Esophagus muscularis mucosa (tissue), 4 donors: ENCODE measurements around the gene SEC14L2. TPM values are rescaled to one million over a fixed set of nuclear protein-coding genes. Genes with fewer than 3 reads are reported as not detected.
"Not testable (repeated sequence)": the region's sequence is repeated elsewhere in the genome, so short reads cannot be mapped to it uniquely, and the experiment has no call there.

Experiments
- DNase-seq: peaks from one replicate; pipeline ENCODE4 v3.0.0-alpha.2; 2017; ENCODE audit errors: extremely low spot score
- H3K27ac ChIP-seq, 4 donors: fragments of 200-600 bp; sonication (generic); replicated peaks in 1 of 4; 1 replicate in 3 of 4; 2 replicates in 1 of 4; pipeline ENCODE4 v1.5.1; 2016 to 2019; ENCODE audit warnings: mild to moderate bottlenecking in 1 of 4
- H3K27me3 ChIP-seq, 4 donors: fragments of 200-600 bp; sonication (generic); one replicate each; pipeline versions ENCODE4 v1.5.1 to v1.6.0; 2016 to 2019
- H3K36me3 ChIP-seq, 4 donors: fragments of 200-600 bp; sonication (generic); one replicate each; pipeline ENCODE4 v1.5.1; 2016 to 2019
- H3K4me1 ChIP-seq, 4 donors: fragments of 200-600 bp; sonication (generic); one replicate each; pipeline ENCODE4 v1.5.1; 2016 to 2019
- H3K4me3 ChIP-seq, 4 donors: fragments of 200-600 bp; sonication (generic); 1 replicate in 2 of 4; 2 replicates in 2 of 4; pipeline ENCODE4 v1.5.1; 2016 to 2019; ENCODE audit warnings: mild to moderate bottlenecking in 4 of 4, moderate library complexity in 1 of 4
- H3K9me3 ChIP-seq, 4 donors: fragments of 200-600 bp; sonication (generic); 1 replicate in 3 of 4; 2 replicates in 1 of 4; pipeline ENCODE4 v1.5.1; 2016 to 2019
- EP300 ChIP-seq: sonication (generic); formaldehyde crosslinking; IDR thresholded peaks from one replicate; pipeline ENCODE4 v1.6.1; 2017; ENCODE audit warnings: antibody characterized with exemption
- POLR2A ChIP-seq: fragments of 450-650 bp; IDR thresholded peaks from one replicate; pipeline ENCODE4 v1.6.1; 2017; ENCODE audit warnings: antibody characterized with exemption, moderate library complexity, mild to moderate bottlenecking, low read depth
- POLR2AphosphoS5 ChIP-seq, 2 donors: sonication (generic); formaldehyde crosslinking; IDR thresholded peaks; one replicate each; pipeline ENCODE4 v1.6.1; 2017; ENCODE audit warnings: antibody characterized with exemption in 2 of 2
- WGBS: methylation state at CpG from one replicate; pipeline ENCODE4 v1.1.5; 2018; 5-methylcytosine and 5-hydroxymethylcytosine counted together
- intact Hi-C: fragments of 100-400 bp; cut with DNase I; formaldehyde crosslinking; loops from one replicate; pipeline ENCODE4 v1.15.1; 2023
- total RNA-seq, 4 donors: library from RNA; depleted of rRNA; stranded (reverse); fragments of >200 nt; gene quantifications; one replicate each; pipeline versions ENCODE4 v1.1.0 to v1.2.1, GENCODE V29; 2016
- TF ChIP-seq, protein P1 (sequence below), 3 experiments: fragments of 200-600 bp in 2 of 3; fragments of 450-650 bp in 1 of 3; sonication (generic) in 2 of 3; IDR thresholded peaks; one replicate each; pipeline ENCODE4 v1.5.1; 2017 to 2019; ENCODE audit warnings: antibody characterized with exemption in 3 of 3, mild to moderate bottlenecking in 2 of 3, moderate library complexity in 1 of 3

SEC14L2 gene
- total RNA-seq, 4 donors from 2014 or later, result 3.3 to 16.7 (median 8.5) TPM

- Histone ChIP-seq H3K4me1 (no peaks in the 10 kb centered on the region), H3K4me3 (no peak overlapping the region), H3K27me3 (peaks cover 0 to 46% (median 0%) of the 10 kb centered on the region in 4 donors), H3K9me3 (no peaks in the 10 kb centered on the region), H3K36me3 (no peaks in the 10 kb centered on the region), H3K27ac (no peak overlapping the region)
- intact Hi-C loops, result no loop called here
- TF ChIP-seq EP300, result no peak
- TF ChIP-seq POLR2A, result no peak
- TF ChIP-seq POLR2AphosphoS5 (IDR thresholded peaks at IDR 0.05), result no peak
- TF ChIP-seq, protein P1, sequence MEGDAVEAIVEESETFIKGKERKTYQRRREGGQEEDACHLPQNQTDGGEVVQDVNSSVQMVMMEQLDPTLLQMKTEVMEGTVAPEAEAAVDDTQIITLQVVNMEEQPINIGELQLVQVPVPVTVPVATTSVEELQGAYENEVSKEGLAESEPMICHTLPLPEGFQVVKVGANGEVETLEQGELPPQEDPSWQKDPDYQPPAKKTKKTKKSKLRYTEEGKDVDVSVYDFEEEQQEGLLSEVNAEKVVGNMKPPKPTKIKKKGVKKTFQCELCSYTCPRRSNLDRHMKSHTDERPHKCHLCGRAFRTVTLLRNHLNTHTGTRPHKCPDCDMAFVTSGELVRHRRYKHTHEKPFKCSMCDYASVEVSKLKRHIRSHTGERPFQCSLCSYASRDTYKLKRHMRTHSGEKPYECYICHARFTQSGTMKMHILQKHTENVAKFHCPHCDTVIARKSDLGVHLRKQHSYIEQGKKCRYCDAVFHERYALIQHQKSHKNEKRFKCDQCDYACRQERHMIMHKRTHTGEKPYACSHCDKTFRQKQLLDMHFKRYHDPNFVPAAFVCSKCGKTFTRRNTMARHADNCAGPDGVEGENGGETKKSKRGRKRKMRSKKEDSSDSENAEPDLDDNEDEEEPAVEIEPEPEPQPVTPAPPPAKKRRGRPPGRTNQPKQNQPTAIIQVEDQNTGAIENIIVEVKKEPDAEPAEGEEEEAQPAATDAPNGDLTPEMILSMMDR (IDR thresholded peaks at IDR 0.05), result peak; percentile 48 to 69 (median 55)
- no peak for DNase-seq
- 30% methylated on average over 11 of the region's 11 CpGs for WGBS
Observed at GRCh38 chr22:30444632-30445437, 48.0 kb downstream of the SEC14L2 start.

DNA sequence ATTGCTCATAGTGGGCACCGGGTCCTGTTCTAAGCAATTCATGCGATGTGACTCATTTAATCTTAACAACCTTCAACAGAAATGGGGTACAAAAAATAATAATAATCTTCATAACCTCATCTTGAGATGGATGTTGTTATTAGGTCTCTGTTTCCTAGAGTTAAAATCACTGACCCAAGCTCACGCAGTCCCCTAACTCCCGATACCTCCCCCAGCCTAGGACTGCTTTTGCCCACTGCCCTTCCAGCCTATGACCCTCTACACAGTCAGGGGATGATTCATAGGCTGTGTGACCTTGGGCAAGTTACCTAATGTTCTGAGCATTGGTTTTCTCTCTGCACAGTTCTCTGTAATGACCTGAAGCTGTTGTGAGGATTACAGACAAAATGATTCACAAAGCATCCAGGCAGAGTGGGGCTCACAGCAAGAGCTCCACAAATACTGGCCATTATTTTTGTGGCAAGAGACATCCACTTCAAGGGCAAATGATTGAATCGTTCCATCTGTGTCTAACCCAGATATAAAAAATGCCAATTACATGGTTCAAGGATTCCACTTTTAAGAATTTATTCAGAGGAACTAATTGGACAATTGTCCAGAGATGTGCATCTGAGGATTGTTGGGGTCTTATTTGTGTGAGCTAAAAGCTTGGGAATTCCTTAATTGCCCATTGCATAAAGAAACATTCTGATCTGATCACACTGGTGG lies 48.8 kb downstream of the SEC14L2 start:
- peaks cover 0 to 42% (median 0%) of the 10 kb centered on the region in 4 donors for H3K27me3 ChIP-seq
- H3K36me3 ChIP-seq, result no peaks in the 10 kb centered on the region
- DNase-seq, result no peak
- intact Hi-C loops, result no loop called here
- 58% methylated on average over 5 of the region's 5 CpGs for WGBS
- TF ChIP-seq EP300, result no peak
- no peak for TF ChIP-seq POLR2A
- TF ChIP-seq POLR2AphosphoS5 (IDR thresholded peaks at IDR 0.05), result no peak
- TF ChIP-seq, protein P1 (IDR thresholded peaks at IDR 0.05), result no peak
- H3K4me1 ChIP-seq, result no peaks in the 10 kb centered on the region
- no peak overlapping the region for H3K27ac ChIP-seq
- H3K9me3 ChIP-seq, result no peaks in the 10 kb centered on the region
- H3K4me3 ChIP-seq, result no peak overlapping the region

GRCh38 chr22:30447656-30448055 lies 50.8 kb downstream of the SEC14L2 start:
- Histone ChIP-seq H3K27ac (no peak overlapping the region), H3K9me3 (no peaks in the 10 kb centered on the region), H3K4me1 (no peaks in the 10 kb centered on the region), H3K27me3 (peaks cover 0 to 51% (median 0%) of the 10 kb centered on the region in 4 donors), H3K36me3 (no peaks in the 10 kb centered on the region), H3K4me3 (no peak overlapping the region)
- intact Hi-C loops, result no loop called here
- DNase-seq, result no peak
- TF ChIP-seq EP300, result no peak
- no peak for TF ChIP-seq POLR2A
- no peak for TF ChIP-seq POLR2AphosphoS5 (IDR thresholded peaks at IDR 0.05)
- TF ChIP-seq, protein P1 (IDR thresholded peaks at IDR 0.05), result no peak
- WGBS, result 82% methylated on average over 3 of the region's 3 CpGs

DNA sequence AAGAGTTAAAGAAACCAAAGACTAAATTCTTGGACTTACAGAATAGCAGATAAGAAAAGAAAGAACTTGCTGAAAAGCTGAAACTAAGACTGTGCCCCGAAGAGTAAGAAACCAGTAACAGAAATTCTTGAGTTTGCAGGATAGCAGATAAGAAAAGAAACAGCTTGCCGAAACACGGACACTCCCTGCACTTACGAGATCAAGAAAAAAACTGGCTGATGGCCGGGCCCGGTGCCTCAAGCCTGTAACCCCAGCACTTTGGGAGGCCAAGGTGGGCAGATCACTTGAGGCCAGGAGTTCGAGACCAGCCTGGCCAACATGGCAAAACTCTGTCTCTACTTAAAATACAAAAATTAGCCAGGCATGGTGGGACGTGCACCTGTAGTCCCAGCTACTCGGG lies 54.7 kb downstream of the SEC14L2 start:
- not testable (repeated sequence) for DNase-seq

GRCh38 chr22:30452861-30453260 lies 56.0 kb downstream of the SEC14L2 start:
- peaks cover 0 to 34% (median 0%) of the 10 kb centered on the region in 4 donors for H3K27me3 ChIP-seq
- H3K4me3 ChIP-seq, result no peak overlapping the region
- intact Hi-C loops, result no loop called here
- no peak overlapping the region for H3K27ac ChIP-seq
- no peak for DNase-seq
- H3K36me3 ChIP-seq, result no peaks in the 10 kb centered on the region
- H3K4me1 ChIP-seq, result no peaks in the 10 kb centered on the region
- H3K9me3 ChIP-seq, result no peaks in the 10 kb centered on the region
- WGBS, result 80% methylated on average over 6 of the region's 6 CpGs
- TF ChIP-seq EP300 (no peak), POLR2A (no peak), POLR2AphosphoS5 (IDR thresholded peaks at IDR 0.05) (no peak)
- TF ChIP-seq, protein P1 (IDR thresholded peaks at IDR 0.05), result no peak

More for the DNA sequence above, 54.7 kb downstream of the SEC14L2 start:
- WGBS, result 57% methylated on average over 8 of the region's 9 CpGs
- intact Hi-C loops, H3K9me3 ChIP-seq, H3K4me3 ChIP-seq, H3K27ac ChIP-seq, H3K4me1 ChIP-seq, H3K36me3 ChIP-seq: not testable (repeated sequence)
- H3K27me3 ChIP-seq, result peaks cover 0 to 39% (median 0%) of the 10 kb centered on the region in 4 donors
